NOMO-1 treated with dmso at 0.1 percent for 144 hours (cell line): ENCODE measurements around the gene NUMBL.

Experiments used
- DNase-seq: peaks from one replicate; lab custom pipeline; 2025; ENCODE audit not compliant: unreplicated experiment; lab: John Stamatoyannopoulos, UW

NUMBL gene

GRCh38 chr19:40691421-40692211 is 1.2 kb upstream of the NUMBL start:
- no peak for DNase-seq

- peak; percentile 82 for DNase-seq
Observed at GRCh38 chr19:40690693-40691420, 406 bp upstream of the NUMBL start.

GRCh38 chr19:40689339-40690049 is 957 bp downstream of the NUMBL start:
- no peak for DNase-seq

- DNase-seq, result no peak
Observed at GRCh38 chr19:40688987-40689338, 1.5 kb downstream of the NUMBL start.

GRCh38 chr19:40688309-40688708 is 2.1 kb downstream of the NUMBL start:
- no peak for DNase-seq

- DNase-seq, result no peak
Observed at GRCh38 chr19:40687525-40688016, 2.9 kb downstream of the NUMBL start.

- no peak for DNase-seq
Observed at GRCh38 chr19:40686882-40687524, 3.4 kb downstream of the NUMBL start.

- DNase-seq, result no peak
Observed at GRCh38 chr19:40685563-40685962, 4.9 kb downstream of the NUMBL start.

GRCh38 chr19:40685016-40685526 is 5.4 kb downstream of the NUMBL start:
- no peak for DNase-seq

- DNase-seq, result no peak
Observed at GRCh38 chr19:40684280-40684679, 6.2 kb downstream of the NUMBL start.

GRCh38 chr19:40683437-40683836 is 7.0 kb downstream of the NUMBL start:
- DNase-seq, result no peak

- no peak for DNase-seq
Observed at GRCh38 chr19:40682431-40682964, 8.0 kb downstream of the NUMBL start.

GRCh38 chr19:40681039-40681438 is 9.4 kb downstream of the NUMBL start:
- no peak for DNase-seq

- DNase-seq, result no peak
Observed at GRCh38 chr19:40677156-40677555, 13.3 kb downstream of the NUMBL start.

GRCh38 chr19:40674291-40674690 is 16.2 kb downstream of the NUMBL start:
- DNase-seq, result no peak

GRCh38 chr19:40673397-40673796 is 17.1 kb downstream of the NUMBL start:
- no peak for DNase-seq

- DNase-seq, result no peak
Observed at GRCh38 chr19:40672573-40673299, 17.7 kb downstream of the NUMBL start.

GRCh38 chr19:40672038-40672437 is 18.4 kb downstream of the NUMBL start:
- no peak for DNase-seq

GRCh38 chr19:40671404-40671803 is 19.0 kb downstream of the NUMBL start:
- no peak for DNase-seq

- no peak for DNase-seq
Observed at GRCh38 chr19:40668991-40669614, 21.3 kb downstream of the NUMBL start.
